ENCODE measurements around the gene BNC2.
A peak's percentile ranks its signal among the peaks of the same experiment; 100 is the strongest.

BNC2 gene

DNA sequence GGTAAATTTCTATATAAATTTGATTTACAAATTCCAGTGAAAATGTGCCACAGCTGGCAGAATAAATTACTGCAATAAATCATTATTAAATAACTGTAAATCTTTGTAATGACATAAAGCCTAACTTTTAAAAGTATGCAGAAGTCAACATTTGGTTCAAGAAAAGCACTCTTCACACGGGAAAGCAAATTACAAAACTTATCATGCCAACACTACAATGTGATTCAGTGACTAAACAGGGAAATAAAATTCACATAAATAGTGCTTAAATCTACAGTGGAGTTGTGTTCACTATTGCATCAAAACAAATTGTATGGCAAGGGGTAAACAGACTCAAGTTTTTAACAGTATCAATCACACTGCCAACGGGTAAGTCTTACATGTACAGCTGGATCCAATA is 117.2 kb downstream of the BNC2 start:
- DNase-seq: no peak

DNA sequence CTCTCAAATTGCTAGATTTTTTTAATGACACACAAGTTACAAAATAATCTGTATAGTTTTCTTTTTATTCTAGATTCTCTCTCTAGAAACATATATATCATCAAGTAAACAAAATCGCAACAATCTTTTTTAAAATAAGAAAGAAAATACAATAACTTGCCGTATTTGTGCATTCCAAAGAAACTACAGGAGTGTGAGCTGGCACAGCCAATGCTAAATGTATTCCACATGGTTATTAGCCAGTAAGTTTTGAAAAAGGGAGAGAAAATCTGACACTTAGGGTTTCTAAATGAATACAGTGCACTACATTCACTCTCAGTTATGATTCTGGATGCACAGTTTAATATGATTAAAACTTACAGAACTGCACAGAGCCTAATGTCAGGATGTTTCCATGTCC is 117.9 kb downstream of the BNC2 start:
- DNase-seq: no peak

DNA sequence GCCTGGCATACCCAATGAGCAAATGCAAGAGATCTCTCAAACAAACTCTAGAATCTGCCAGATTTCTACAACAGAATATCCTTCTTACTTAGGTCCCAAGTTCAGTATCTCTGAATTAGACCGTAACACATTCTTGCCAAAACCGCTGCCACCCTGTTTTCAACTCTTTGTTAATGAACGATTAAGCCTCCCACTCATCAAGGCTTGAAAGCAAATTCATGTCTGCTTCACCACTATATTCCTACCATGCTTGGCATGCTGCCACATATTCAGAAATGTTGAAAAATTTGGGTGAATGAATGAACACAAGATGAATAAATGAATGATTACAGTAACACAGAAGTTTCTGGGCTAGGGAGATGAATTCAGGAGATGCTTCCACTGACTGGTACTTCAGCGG is 119.9 kb downstream of the BNC2 start:
- DNase-seq: no peak

DNA sequence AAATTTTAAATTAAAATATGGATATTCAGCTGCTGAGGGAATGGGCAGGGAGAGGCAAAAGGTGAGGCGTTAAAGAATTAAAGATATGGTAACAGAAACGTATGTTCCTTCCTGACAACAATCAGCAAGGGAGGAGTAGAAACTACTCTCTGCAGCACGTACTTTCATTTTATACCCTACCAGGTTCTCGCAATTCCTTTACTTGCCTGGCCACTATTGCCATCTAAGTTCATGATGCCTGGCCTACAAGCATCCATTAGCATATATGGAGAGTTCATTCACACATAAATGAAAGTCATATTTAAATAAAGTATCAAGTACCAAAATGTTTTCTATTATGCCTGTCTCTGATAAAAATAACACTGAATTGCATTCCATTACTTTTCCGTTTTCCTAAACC is 125.1 kb downstream of the BNC2 start:
- no peak for DNase-seq

GRCh38 chr9:16744394-16744793 is 126.1 kb downstream of the BNC2 start:
- no peak for DNase-seq

GRCh38 chr9:16743375-16743774 is 127.1 kb downstream of the BNC2 start:
- no peak for DNase-seq

DNA sequence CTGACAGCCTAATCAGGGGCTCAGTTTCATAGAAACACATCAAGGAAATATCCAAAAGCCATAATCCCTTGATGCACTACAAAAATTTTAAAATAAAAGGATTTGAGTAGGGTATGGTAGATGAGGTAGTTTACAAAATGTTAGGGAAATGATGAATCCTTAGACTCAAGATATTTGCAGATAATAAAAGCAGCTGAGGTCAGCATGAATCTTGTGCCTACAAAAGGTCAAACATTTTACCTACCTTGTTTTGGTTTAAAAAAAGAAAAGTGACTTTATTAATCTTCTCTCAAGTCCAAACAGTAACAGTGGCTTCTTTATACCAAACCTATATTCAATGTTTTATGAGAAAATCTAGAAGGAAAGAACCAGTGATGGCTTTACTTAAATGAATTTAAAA is 135.5 kb downstream of the BNC2 start:
- DNase-seq: no peak

GRCh38 chr9:16732546-16732945 is 137.9 kb downstream of the BNC2 start:
- DNase-seq: no peak

DNA sequence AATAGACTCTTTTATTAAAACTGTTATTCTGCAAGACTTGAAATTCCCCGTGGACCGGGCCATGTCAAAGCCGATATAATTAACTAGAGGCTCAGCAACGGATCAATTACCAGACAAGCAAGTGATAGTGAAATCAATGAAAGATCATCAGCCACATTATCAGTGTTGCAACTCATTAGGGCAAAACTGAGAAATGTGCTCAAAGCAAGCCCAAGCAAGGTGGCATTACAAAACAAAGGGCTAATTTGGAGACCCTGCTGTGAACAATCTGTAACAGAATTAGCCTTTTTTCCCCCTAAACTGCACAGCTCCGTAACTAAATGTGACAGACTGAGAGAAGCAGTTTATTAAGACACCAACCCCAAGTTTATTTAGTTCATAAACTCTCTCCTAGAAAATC is 140.3 kb downstream of the BNC2 start:
- no peak for DNase-seq

- no peak for DNase-seq
These were observed 140.8 kb downstream of the BNC2 start for GRCh38 chr9:16729651-16730050.

DNA sequence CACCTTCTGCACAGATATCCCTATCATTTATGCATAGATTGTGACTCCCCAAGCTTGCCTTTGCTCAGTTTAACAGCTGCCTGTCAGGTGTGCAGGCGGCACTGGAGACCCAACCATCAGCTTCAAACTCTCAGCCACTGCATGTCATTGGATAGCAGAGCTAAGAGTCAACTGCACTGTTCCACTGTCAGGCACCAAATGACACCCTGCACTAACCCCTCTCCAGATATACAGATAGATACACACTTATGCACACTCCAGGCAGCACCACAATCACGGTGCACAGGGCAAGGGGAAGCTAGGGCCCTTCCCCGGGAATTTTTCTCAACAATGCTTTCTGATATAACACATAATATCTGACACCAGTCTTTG is 142.3 kb downstream of the BNC2 start:
- DNase-seq: no peak

GRCh38 chr9:16727452-16728136 is 142.9 kb downstream of the BNC2 start:
- DNase-seq: peak; percentile 78

GRCh38 chr9:16726718-16727451 is 143.6 kb downstream of the BNC2 start:
- DNase-seq: peak; percentile 89

- DNase-seq: peak; percentile 39
These were observed 144.4 kb downstream of the BNC2 start for GRCh38 chr9:16726029-16726428.

DNA sequence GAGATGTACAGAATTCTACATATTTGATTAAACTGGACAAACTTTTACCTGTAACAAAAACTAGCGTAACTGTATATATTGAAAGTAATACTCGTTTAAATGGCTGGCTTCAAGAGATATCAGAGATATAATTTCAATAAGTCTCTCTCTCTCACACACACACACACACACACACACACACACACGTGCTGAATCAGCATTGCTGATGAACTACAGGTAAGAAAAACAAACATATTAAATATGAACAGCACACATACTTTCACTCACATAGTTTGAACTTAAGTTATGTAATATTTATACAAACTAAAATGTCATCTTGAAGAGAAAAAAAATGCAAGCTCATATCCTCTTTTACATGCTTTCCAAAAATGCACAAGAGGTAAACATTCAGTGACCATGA is 145.4 kb downstream of the BNC2 start:
- DNase-seq: no peak

DNA sequence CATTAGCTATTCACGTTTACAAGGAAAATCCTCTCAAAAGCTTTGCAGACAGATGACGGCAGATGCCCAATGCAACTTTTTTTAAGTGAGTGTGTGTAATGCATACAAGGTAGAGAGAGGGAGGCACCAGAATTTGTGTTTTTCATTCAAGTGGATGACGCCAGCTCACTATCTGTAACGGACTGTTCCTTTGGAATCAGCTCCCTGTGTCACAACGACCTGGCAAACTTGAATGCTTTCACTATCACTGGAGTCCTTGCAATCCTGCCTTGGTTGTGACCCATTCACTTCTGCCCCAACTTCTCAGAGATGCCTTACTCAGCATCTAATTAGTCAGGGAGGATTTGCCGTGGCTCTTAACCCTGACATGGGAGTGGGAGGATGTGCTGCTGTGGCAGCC is 148.5 kb downstream of the BNC2 start:
- DNase-seq: peak; percentile 37

DNA sequence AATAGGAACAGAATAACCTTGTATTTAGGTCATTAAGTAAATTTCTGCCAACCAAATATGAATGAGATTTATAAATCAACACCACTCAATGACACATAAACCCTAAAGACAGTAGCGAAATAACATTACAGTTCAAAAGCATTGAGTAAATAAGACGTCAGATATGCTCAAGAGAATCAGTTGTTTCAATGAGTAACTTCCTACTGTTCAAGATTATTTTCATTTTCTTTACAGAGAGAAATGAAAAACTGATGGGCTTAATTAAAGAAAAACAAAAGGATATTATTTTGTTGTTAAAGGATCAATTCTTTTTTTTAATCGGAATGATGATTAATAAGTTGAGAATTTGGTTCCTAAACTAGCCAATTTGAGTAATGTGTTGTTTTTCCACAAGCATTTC is 150.1 kb downstream of the BNC2 start:
- peak; percentile 61 for DNase-seq

DNA sequence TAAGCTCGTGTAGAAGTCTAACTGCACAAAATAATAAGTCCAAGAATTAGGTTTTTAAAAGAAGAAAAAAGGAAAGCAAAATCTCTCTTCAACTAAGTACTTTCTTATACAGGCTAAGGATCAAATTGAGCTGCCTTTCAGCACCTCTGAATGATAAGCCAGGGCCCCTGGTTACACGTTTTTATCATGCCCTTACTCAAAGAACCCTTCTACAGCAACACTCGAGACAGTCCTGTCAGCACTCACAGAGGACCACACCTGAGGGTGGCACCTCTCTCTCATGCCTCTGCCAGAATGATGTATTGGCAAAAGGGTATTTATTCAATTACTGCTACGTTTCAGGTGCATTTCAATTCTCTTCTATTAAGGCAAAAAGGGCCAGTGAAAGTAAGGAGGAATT is 150.5 kb downstream of the BNC2 start:
- DNase-seq: no peak

- DNase-seq: peak; percentile 6
These were observed 151.5 kb downstream of the BNC2 start for GRCh38 chr9:16718952-16719351.

GRCh38 chr9:16718296-16718695 is 152.2 kb downstream of the BNC2 start:
- no peak for DNase-seq

DNA sequence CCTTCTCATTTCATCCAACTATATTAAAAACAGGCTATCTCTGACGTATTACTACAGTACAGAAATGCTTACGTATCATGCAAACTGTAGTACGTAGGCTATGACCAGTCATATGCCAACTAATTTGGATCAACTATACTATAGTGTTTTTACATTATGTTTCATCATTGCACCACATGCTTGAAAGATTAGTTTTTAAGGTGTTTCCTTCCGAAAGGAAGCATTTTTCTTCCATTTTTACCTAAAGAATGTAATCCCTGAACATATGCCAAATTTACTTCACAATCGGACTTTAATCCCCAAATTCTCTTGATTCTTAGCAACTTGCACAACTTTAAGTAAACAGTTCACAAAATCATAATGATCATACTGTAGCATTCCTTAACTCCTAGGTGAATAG is 153.9 kb downstream of the BNC2 start:
- DNase-seq: no peak

DNA sequence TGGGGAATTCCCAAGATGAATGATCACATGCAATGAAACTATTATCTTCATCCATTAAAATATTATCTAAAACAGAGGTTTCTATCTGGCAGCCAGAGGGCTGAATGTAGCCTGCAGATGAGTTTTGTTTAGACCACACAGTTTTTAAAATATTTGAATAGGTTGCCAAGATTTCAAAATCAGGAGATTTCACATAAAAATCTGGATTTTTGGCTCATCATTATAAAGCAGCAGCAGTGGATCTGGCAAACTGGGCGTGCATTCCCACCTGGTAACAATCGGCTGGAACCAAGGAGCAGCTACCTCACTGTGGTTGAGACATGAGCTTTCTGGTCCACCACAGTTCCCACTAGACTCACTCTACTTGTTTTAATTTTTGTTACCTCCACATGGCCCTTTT is 155.1 kb downstream of the BNC2 start:
- DNase-seq: no peak

- peak; percentile 49 for DNase-seq
These were observed 157.7 kb downstream of the BNC2 start for GRCh38 chr9:16712787-16713186.

DNA sequence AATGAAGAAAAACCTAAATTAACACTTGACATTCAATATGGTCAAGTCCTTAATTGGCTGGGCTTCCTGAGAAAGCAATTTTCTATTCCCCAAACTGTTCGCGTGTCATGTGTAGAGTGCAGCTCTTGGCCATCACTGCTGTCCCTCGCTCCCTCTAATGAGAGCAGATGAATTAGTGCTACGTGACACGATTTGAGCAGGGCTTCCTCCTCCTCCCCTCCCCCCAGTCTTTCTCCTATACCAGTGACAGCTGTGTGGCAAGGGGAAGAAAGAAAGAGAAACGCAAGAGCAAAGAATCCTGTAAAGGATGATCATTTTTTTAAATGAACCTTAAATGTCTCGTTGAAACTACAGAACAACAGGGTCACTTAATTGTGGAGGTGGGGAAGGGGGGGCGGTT is 159.6 kb downstream of the BNC2 start:
- DNase-seq: no peak

DNA sequence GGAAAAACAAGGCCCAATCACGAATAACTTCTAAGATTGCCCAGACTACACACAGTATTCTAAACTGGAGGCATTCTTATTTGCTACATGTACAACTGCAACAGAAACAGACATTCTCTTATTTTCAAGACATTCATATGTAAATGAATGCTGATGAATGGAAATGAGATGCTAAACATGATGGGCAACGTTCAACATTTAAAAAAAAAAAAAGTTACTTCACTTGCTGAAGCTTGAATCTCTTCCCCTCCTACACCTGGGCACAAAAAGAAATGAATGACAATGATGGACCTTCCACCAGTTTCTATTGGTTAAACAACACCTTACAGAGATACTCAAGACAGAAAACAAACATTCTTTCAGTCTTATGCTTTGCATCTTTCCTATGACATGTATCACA is 160.5 kb downstream of the BNC2 start:
- DNase-seq: no peak
